ENCODE data around the gene TMA7B. TPM values are rescaled to one million over a fixed set of nuclear protein-coding genes. Genes with fewer than 3 reads are reported as not detected.
A peak's percentile ranks its signal among the peaks of the same experiment; 100 is the strongest.

The TMA7B gene
- under 1 TPM; 0.17 to 0.42 TPM for total RNA-seq
- under 1 TPM; 0.17 to 0.37 (median 0.24) TPM for polyA plus RNA-seq (ENCODE audit: insufficient read length in 6 of 6)
- long read RNA-seq, donor 1: 0 reads
- long read RNA-seq, donor 2: 0 reads
- long read RNA-seq, donor 3: 0 reads
- long read RNA-seq, donor 4: 0 reads
- long read RNA-seq, donor 5: 0 reads
- long read RNA-seq, donor 6: 0 reads
- long read RNA-seq, donor 7: 0 reads
- long read RNA-seq, donor 8: 0 reads
- long read RNA-seq, donor 9: 0 reads
- long read RNA-seq, donor 10: 0 reads
- long read RNA-seq, donor 11: 0 reads
- long read RNA-seq, donor 12: 0 reads

DNA sequence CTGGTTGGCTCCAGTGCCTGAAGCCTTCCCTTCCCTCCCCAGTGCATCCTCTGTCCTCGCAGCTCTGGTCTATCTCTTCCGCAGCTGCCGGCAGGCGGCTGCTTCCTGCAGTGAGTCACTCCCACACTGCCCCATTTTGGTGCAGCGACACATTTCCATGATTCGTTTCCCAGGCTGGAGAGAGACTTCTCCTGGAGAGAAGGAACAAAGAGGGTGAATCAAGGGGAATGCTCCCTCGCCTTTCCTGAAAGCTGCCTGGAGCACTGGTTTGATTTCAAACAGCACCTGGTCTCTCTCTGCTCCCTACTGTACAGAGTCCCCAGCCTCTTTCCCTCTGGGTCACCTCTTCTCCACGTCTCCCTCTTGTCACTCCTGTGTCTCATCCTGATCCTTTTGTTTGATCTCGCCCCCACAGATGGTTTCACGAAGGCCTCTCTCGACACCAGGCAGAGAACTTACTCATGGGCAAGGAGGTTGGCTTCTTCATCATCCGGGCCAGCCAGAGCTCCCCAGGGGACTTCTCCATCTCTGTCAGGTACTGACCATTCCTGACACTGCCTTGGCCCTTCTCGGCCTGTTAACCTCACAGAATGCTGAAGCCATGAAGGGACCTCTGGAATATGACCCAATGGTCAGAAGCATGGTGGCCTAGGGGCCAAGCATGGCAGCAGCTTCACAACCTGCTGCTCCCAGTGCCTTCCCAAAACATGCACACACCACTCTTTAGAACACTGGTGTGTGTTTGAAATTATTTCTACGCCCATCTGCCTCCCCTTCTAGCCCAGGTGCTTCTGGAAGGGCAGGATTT lies at the start of gene TMA7B:
TMA7B (plus strand) TSS at position 758 of the 808 bp plus-strand sequence. CDS start 3,978 bp downstream, outside the sequence.
- H3K27ac ChIP-seq: peak within 1 kb of the TSS in 1 of 2 donors; percentile 78
- TF ChIP-seq, protein P1, sequence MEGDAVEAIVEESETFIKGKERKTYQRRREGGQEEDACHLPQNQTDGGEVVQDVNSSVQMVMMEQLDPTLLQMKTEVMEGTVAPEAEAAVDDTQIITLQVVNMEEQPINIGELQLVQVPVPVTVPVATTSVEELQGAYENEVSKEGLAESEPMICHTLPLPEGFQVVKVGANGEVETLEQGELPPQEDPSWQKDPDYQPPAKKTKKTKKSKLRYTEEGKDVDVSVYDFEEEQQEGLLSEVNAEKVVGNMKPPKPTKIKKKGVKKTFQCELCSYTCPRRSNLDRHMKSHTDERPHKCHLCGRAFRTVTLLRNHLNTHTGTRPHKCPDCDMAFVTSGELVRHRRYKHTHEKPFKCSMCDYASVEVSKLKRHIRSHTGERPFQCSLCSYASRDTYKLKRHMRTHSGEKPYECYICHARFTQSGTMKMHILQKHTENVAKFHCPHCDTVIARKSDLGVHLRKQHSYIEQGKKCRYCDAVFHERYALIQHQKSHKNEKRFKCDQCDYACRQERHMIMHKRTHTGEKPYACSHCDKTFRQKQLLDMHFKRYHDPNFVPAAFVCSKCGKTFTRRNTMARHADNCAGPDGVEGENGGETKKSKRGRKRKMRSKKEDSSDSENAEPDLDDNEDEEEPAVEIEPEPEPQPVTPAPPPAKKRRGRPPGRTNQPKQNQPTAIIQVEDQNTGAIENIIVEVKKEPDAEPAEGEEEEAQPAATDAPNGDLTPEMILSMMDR (IDR thresholded peaks at IDR 0.05): peak in 1 of 2 donors; percentile 31
- H3K36me3 ChIP-seq: no peaks in the 10 kb centered on the region
- no peak within 1 kb of the TSS for H3K4me3 ChIP-seq
- ATAC-seq: peak; percentile 59
- H3K9me3 ChIP-seq: no peaks in the 10 kb centered on the region
- H3K4me1 ChIP-seq: peaks cover 0 to 50% of the 10 kb centered on the region in 2 donors
- peaks cover 0 to 37% of the 10 kb centered on the region in 2 donors for H3K27me3 ChIP-seq
- intact Hi-C loops (cut with DNase I): no loop called here
- peak in 3 of 4 donors; percentile 17 to 84 (median 39) for DNase-seq

DNA sequence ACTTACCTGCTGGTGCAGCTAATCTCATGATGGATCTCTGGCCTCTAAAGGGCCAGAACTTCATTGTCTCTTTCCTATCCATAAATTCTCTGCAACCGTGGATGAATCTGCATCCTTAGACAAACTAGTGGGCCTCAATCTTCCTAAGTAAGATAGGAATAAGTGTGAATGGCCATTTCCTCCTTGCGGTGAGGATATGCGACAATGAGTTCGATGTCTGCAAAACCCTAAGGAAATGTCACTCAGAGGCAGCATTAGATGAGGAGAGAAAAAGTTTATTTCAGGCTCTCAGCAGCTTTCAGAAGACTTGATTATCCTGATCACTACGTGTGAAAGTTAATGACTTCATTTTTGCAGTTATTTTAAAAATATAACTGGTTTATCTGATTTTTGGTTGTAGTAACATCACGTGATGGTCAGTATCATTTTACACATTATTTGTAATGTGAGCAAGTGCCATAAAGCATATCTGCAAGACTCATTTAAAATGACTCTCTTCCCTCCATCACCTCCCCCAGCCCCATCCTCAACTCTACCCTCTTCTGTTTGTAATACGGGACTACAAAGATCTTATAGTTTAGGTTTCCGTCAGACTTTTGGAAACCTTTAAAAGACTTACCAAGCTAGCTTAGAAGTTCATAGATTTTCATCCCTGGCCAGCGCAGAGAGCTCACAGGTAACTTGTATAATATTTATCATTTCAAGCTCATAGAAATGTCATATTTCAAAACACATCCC lies 49.2 kb upstream of the TMA7B start:
- DNase-seq: no peak
- Histone ChIP-seq H3K27ac (no peak overlapping the region), H3K36me3 (no peaks in the 10 kb centered on the region), H3K27me3 (peaks cover 8 to 88% of the 10 kb centered on the region in 2 donors), H3K4me3 (no peak overlapping the region), H3K9me3 (no peaks in the 10 kb centered on the region), H3K4me1 (no peaks in the 10 kb centered on the region)
- intact Hi-C loops (cut with DNase I): no loop called here
- ATAC-seq: no peak
- TF ChIP-seq, protein P1 (IDR thresholded peaks at IDR 0.05): no peak

DNA sequence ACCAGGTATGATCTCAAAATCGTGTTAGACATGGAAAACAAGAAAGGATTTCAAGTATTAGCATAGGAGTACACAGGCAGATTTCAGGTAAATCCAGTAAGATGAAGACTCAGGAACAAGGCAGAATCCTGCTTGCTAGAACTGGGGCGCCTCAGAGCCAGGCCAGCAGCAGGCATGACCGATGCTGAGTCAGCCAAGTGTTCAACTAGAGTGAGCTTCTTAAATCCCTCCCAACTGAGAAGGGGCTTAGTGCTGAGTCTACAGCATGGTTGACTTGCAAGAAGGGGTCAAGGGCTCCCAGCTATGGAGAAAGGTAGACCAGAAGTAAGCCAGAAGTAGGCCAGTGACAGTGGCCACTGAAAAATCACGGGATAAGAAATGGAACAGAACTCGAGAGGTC lies 46.9 kb upstream of the TMA7B start:
- ATAC-seq (no peak), DNase-seq (no peak)
- Histone ChIP-seq H3K4me1 (peaks cover 5 to 15% of the 10 kb centered on the region in 2 donors), H3K4me3 (no peak overlapping the region), H3K27ac (no peak overlapping the region), H3K36me3 (no peaks in the 10 kb centered on the region), H3K27me3 (peaks cover 8 to 79% of the 10 kb centered on the region in 2 donors), H3K9me3 (no peaks in the 10 kb centered on the region)
- intact Hi-C loops (cut with DNase I): no loop called here
- TF ChIP-seq, protein P1 (IDR thresholded peaks at IDR 0.05): no peak

DNA sequence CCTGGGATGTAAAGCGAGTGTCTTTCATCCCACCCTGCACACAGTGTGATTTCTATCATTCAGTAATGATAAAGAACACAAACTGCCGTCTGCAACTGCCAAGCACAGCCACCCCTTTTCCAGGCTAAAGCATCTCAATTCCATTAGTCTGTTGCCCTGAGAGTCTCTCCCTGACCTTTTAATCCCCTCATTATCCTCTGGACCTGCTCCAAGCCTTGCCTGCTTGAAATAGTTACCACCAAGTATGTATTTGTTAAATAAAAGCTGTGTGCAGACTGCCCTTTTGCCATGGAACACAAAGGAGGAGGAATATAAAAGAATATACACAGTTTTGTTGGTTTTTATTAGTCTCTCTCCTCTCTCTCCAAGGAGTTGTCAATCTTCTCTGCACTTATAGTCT lies 46.3 kb upstream of the TMA7B start:
- TF ChIP-seq, protein P1 (IDR thresholded peaks at IDR 0.05): no peak
- H3K27ac ChIP-seq: no peak overlapping the region
- H3K4me1 ChIP-seq: peaks cover 5 to 16% of the 10 kb centered on the region in 2 donors
- ATAC-seq: no peak
- H3K36me3 ChIP-seq: no peaks in the 10 kb centered on the region
- intact Hi-C loops (cut with DNase I): no loop called here
- H3K4me3 ChIP-seq: no peak overlapping the region
- no peak for DNase-seq
- no peaks in the 10 kb centered on the region for H3K9me3 ChIP-seq
- peaks cover 8 to 81% of the 10 kb centered on the region in 2 donors for H3K27me3 ChIP-seq

Measured in left lung (tissue), 14 donors.